SK-N-SH treated with all-trans-retinoic acid at 6 μM for 48 hours (cell line): Measurements from ENCODE around the gene KDM4C.

Experiments
- CSDC2 ChIP-seq: fragments of 250-450 bp; sonication (Bioruptor Pico); IDR thresholded peaks from 2 replicates; pipeline ENCODE4 v1.5.0; 2020; ENCODE audit warnings: mild to moderate bottlenecking, moderate library complexity
- GLIS3 ChIP-seq: fragments of 250-450 bp; sonication (Bioruptor Pico); IDR thresholded peaks from 2 replicates; pipeline ENCODE4 v1.5.0; 2020; ENCODE audit warnings: mild to moderate bottlenecking, moderate library complexity
- RARB ChIP-seq: fragments of 250-450 bp; sonication (Bioruptor Pico); IDR thresholded peaks from 2 replicates; pipeline ENCODE4 v1.8.0; 2021; ENCODE audit warnings: mild to moderate bottlenecking, moderate library complexity
- TF ChIP-seq, protein P1 (sequence below): fragments of 250-450 bp; sonication (Bioruptor Pico); IDR thresholded peaks from 2 replicates; pipeline ENCODE4 v1.8.0; 2020; ENCODE audit warnings: mild to moderate bottlenecking, moderate library complexity, borderline replicate concordance

DNA sequence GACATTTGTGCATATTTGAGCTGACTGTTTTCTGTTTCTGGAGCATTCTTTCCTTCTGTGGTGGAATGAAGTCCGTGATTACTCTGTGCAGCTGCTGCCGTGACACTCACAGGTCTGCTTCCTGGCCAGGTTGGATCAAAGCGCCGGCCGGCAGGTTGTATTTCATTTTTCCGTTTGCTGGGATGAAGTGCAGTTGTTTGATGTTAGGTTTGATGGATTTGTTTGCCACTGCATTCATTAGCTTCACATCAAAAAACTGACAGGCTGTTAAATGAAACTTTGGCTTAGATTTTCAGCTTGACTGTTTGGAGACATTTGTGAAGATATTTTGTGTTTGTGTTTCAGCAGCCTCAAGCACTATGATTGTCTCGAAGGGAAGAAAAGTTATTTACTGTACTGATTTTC lies 140.1 kb downstream of the KDM4C start:
- TF ChIP-seq CSDC2 (CRISPR knock-in tag) = no peak
- no peak for TF ChIP-seq GLIS3
- TF ChIP-seq RARB (CRISPR knock-in tag) = no peak
- TF ChIP-seq, protein P1, sequence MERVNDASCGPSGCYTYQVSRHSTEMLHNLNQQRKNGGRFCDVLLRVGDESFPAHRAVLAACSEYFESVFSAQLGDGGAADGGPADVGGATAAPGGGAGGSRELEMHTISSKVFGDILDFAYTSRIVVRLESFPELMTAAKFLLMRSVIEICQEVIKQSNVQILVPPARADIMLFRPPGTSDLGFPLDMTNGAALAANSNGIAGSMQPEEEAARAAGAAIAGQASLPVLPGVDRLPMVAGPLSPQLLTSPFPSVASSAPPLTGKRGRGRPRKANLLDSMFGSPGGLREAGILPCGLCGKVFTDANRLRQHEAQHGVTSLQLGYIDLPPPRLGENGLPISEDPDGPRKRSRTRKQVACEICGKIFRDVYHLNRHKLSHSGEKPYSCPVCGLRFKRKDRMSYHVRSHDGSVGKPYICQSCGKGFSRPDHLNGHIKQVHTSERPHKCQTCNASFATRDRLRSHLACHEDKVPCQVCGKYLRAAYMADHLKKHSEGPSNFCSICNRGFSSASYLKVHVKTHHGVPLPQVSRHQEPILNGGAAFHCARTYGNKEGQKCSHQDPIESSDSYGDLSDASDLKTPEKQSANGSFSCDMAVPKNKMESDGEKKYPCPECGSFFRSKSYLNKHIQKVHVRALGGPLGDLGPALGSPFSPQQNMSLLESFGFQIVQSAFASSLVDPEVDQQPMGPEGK (CRISPR knock-in tag) = no peak
